ENCODE results near the gene PACSIN2.
A peak's percentile ranks its signal among the peaks of the same experiment; 100 is the strongest.
"Not testable (repeated sequence)": the region's sequence is repeated elsewhere in the genome, so short reads cannot be mapped to it uniquely, and the experiment has no call there.

The PACSIN2 gene

DNA sequence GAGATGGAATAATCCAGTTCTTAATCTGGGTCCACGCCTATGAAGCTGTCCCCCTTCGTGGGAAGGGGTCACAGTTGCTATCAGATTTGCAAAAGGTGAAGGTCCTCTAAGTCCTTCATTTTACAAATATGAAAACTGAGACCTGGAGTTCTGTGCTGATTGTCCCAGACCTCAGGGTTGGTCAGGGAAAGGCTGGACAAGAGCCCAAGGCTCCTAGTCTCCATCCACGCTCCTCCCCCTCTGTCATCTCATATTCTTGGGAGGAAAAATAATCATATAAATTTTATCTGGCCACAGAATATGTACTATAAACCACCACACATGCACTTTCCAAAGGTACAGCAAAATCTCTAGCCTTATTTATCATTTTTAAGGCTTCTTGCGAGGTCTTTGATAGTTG, 5.5 kb downstream of the PACSIN2 start:
- no peak for DNase-seq

GRCh38 chr22:43008921-43009320, 6.0 kb downstream of the PACSIN2 start:
- no peak for DNase-seq

DNA sequence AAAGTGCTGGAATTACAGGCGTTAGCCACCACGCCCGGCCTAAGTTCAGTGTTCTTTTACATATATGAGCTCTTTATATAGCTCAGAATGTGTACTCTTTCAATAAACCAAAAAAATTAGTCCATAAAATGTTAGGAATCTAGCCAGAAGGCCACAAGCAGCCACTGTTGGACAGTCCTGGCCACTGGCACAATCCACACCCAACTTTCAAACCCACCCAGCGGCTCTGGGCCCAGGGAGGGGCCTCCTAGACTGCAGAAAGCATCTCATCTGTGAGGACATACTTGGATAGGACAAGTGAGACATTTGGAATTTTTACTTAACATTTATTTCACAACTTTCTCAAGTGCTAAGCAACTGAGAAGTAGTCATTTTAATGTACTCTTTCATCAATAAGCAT, 6.4 kb downstream of the PACSIN2 start:
- peak; percentile 38 for DNase-seq

DNA sequence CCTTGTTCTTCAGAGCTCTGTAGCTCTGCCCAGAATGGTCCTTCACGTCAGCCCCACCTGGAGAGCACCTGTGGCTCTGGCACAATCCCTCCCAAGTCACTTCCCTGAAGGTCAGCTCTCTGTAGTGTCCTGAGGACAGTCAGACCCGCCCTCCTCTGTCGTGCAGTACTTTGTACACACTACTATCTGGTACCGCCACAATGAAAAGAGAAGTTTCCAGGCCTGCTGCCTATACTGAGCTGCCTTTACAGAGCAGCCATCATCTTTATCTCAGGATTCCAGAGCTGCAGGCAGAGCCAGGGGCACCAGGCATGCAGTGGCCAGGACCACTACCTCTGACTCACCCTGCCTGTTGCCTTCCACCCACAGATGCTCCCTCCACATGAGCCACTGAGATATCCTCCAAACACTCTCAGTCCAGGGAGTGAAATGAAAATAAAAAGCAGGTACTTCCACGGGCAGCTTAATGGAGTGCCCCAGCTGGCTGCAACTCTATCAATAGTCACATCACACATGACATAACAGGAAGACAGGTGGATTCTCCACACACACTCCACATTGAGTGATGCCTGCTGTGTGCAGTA, 7.3 kb downstream of the PACSIN2 start:
- DNase-seq: peak; percentile 60

DNA sequence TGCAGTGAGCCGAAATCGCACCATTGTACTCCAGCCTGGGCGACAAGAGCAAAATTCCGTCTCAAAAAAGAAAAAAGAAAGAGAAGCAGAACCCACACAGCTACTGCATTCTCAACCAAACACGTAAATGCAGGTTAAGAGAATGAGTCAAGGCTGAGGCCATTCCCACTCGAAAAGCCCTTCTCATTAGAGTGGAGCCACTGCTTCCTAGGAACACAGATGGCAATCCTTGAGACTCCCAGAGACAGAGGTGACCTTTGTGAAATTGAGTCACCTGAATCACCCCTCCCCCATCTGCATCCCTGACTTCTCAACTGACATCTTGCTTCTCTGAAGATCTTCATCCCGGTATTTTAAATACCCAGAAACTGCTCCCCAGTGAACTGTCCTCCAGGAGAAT, 8.2 kb downstream of the PACSIN2 start:
- DNase-seq: no peak

DNA sequence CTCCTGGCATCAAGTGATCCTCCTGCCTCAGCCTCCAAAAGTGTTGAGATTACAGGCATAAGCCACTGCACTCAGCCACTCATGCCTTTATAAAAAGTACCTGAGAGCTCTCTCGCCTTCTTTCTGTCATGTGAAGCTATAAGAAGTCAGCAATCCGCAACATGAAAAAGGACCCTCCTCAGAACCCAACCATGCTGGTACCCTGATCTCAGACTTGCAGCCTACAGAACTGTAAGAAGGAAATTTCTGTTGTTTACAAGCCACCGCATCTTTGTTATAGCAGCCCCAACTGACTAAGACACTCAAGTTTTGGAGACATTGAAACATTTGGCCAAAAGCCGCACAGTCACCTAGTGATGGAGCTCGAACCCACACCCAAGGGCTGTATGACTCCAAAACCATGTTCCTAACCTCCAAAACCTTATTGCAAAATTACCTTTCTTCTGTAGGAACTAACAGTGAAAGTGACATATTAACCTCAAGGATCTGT, 8.9 kb downstream of the PACSIN2 start:
- no peak for DNase-seq

GRCh38 chr22:43005106-43005505, 9.8 kb downstream of the PACSIN2 start:
- DNase-seq: no peak

DNA sequence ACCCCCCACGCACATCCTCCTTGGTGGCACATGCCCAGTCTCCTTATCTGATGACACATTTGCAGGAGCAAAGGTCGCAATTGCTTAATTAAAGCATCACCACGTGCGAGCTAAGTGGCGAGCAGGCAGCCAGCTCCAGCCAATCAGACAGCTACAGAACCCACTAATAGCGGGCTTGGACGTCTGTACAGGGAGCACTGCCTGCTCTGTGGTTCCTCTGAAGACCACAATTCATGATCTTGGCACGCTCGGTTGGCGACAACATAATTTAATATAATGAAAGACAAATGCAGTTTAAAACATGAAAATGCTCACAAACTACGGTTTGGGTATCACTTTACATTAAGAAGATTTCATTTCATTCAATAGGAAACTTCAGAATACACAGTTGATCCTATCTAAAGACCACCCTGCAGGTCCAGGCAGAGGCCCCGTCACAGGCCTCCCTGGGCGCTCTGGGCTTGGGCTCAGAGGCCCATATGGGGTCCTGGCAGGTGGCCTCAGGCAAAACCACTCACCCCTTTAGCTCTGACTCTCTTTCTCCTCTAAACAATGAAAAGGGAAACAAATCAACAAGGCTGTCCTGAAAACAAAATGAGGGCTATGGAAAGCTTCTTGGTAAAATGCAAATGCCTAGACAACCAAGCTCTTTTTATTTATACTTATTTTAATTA, 10.4 kb downstream of the PACSIN2 start:
- DNase-seq: peak; percentile 58

GRCh38 chr22:43002202-43002586, 12.8 kb downstream of the PACSIN2 start:
- peak; percentile 90 for DNase-seq

DNA sequence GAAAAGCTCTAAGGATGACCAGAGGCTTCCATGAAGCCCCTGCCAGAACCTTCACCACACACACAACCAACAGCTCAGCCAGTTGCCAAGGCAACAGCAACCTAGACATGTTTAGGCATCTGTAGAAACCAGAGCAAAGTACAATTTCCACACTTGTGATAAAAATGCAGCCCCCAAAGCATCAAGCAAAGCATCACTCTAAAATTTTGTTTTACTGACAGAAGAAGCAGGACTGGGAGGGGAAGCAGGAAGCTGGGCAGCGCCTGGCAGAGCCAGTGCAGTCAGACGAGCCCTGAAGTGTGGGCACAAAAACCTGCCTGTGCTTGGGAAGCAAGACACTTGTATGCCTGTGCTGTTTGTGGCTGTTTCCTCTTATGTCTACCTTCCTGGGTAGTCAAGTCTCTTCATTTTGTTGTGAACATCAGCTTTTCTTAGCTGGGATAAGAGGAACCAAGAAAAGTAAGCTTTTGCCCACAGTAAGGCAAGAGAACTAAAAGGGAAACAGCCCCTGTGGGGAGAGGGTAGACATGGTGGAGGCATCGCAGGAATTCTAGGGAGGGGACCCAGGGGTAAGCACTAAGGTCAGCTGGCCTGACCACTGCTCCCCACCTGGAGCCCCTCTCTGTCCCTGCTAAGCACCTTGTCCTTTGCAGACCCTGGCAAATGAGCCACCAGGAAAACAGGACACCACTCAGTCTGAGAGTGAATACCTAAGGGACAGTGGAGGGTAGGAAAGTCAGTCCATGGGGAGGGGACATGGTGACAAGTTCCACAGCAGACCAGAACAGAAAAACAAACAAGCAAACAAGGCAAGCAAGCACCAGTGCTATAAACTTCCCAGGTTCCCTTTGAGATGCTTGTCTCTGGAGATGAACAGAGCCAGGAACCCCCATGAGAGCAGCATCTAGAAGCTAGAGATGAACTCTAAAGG, 13.4 kb downstream of the PACSIN2 start:
- DNase-seq: no peak

GRCh38 chr22:43000441-43001175, 14.3 kb downstream of the PACSIN2 start:
- peak; percentile 70 for DNase-seq

DNA sequence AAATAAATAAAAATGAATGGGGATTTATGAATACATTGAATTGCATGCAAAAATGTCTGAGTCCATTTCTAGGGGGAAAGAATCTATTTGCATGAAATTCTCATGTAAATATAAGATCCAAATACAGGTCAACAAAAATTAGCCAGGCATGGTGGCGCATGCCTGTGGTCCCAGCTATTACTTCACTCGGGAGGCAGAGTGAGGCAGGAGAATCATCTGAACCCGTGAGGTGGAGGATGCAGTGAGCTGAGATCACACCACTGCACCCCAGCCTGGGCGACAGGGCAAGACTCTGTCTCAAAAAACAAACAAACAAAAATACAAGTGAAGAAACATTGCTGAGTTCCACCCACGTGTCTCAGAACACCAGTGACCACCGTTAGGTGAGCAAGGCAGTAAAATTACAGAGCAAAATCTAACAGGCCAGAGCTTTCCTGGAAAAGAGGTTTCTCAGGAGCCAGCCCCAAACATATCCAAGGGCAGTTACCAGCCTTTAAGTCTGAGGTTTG, 17.3 kb downstream of the PACSIN2 start:
- no peak for DNase-seq

DNA sequence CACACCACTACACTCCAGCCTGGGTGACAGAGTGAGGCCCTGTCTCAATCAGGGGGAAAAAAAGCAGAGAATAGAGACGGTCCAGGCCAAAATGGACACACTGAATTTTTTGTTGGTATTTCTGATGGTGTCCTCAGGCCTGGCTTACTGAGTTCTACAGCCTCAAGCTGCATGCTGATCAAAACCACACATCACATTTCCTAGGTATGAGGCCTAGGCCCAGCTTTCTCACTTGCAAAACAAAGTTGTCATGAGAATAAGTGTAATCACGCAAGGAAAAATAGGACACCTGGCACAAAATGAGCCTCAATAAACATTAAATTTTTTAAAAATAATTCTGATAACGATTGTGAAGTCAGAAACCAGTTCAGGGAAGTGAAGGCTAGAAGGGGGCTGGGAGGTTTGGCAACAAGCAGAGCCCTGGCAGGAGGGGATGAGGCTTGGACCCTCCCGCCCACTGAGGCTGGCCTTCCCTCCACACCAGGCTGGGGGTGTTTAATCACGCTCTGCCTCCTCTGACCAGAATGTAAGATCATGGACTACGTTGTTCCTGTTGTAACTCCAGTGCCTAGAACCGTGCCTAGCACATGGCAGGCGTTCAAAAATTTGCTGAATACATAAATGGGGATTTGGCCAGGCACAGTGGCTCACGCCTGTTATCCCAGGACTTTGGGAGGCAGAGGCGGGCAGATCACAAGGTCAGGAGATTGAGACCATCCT, 18.1 kb downstream of the PACSIN2 start:
- DNase-seq: no peak

- DNase-seq: not testable (repeated sequence)
These were observed 19.3 kb downstream of the PACSIN2 start for GRCh38 chr22:42995654-42996053.

- DNase-seq: peak; percentile 95
These were observed 19.9 kb downstream of the PACSIN2 start for GRCh38 chr22:42994917-42995562.

GRCh38 chr22:42994276-42994916, 20.6 kb downstream of the PACSIN2 start:
- DNase-seq: no peak

- peak; percentile 82 for DNase-seq
These were observed 21.2 kb downstream of the PACSIN2 start for GRCh38 chr22:42993651-42994275.

GRCh38 chr22:42992886-42993479, 22.0 kb downstream of the PACSIN2 start:
- no peak for DNase-seq

GRCh38 chr22:42992092-42992491, 22.9 kb downstream of the PACSIN2 start:
- DNase-seq: no peak
